Erythroblast (primary cell): ENCODE data around the gene TRIM36.

ENCODE experiments used
- DNase-seq, 2 experiments: peaks; one replicate each; lab custom pipeline; 2025; lab: John Stamatoyannopoulos, UW
- GATA1 ChIP-seq: IDR thresholded peaks from 2 replicates; pipeline ENCODE4 v1.6.1; 2011; ENCODE audit warnings: low read depth, mild to moderate bottlenecking, control low read depth, low read length, moderate library complexity
- POLR2A ChIP-seq: IDR thresholded peaks from 2 replicates; pipeline ENCODE4 v1.6.1; 2011; ENCODE audit warnings: mild to moderate bottlenecking, low read length

TRIM36 gene

GRCh38 chr5:115180165-115180709 lies 10.5 kb upstream of the TRIM36 start:
- peak; percentile 48 to 49 for DNase-seq
- no peak for TF ChIP-seq GATA1
- no peak for TF ChIP-seq POLR2A

- DNase-seq: no peak
- TF ChIP-seq GATA1 (no peak), POLR2A (no peak)
Observed at GRCh38 chr5:115179394-115180164, 9.9 kb upstream of the TRIM36 start.

GRCh38 chr5:115179030-115179393 lies 9.3 kb upstream of the TRIM36 start:
- no peak for TF ChIP-seq GATA1
- TF ChIP-seq POLR2A: no peak
- DNase-seq: no peak

- no peak for DNase-seq
- no peak for TF ChIP-seq GATA1
- no peak for TF ChIP-seq POLR2A
Observed at GRCh38 chr5:115170929-115171510, 1.3 kb upstream of the TRIM36 start.

- TF ChIP-seq POLR2A: no peak
- DNase-seq: peak; percentile 29 to 47
Observed at GRCh38 chr5:115170134-115170928, 623 bp upstream of the TRIM36 start.

GRCh38 chr5:115168829-115169486 lies 750 bp downstream of the TRIM36 start:
- no peak for TF ChIP-seq POLR2A
- no peak for TF ChIP-seq GATA1
- no peak for DNase-seq

GRCh38 chr5:115166744-115167393 lies 2.8 kb downstream of the TRIM36 start:
- no peak for DNase-seq
- TF ChIP-seq POLR2A: no peak
- no peak for TF ChIP-seq GATA1

- no peak for TF ChIP-seq GATA1
- no peak for TF ChIP-seq POLR2A
- DNase-seq: no peak
Observed at GRCh38 chr5:115165790-115166189, 3.9 kb downstream of the TRIM36 start.

- no peak for DNase-seq
- no peak for TF ChIP-seq POLR2A
- TF ChIP-seq GATA1: no peak
Observed at GRCh38 chr5:115160975-115161475, 8.7 kb downstream of the TRIM36 start.

GRCh38 chr5:115151208-115151805 lies 18.4 kb downstream of the TRIM36 start:
- DNase-seq: no peak
- TF ChIP-seq POLR2A: no peak
- TF ChIP-seq GATA1: no peak

- TF ChIP-seq GATA1 (no peak), POLR2A (no peak)
- DNase-seq: no peak
Observed at GRCh38 chr5:115150512-115150911, 19.2 kb downstream of the TRIM36 start.

- TF ChIP-seq GATA1 (no peak), POLR2A (no peak)
- DNase-seq: no peak
Observed at GRCh38 chr5:115147052-115147451, 22.7 kb downstream of the TRIM36 start.
